Lung (tissue), 12 donors: ENCODE results near the gene NBL1. TPM values are rescaled to one million over a fixed set of nuclear protein-coding genes. Genes with fewer than 3 reads are reported as not detected.

Experiments
- ATAC-seq: fragments of 200-7000 bp; cut with Tn5 transposase; one replicate; pipeline ENCODE4 v1.9.1; 2020; ENCODE audit warnings: moderate number of reproducible peaks; ENCODE audit not compliant: insufficient read depth, low FRiP score
- DNase-seq, 3 donors: peaks; one replicate each; pipeline ENCODE4 v3.0.0-alpha.2; 2013 to 2017
- H3K27ac ChIP-seq, 2 donors: one replicate each; pipeline ENCODE4 v1.5.1; 2013; ENCODE audit warnings: mild to moderate bottlenecking in 2 of 2, moderate library complexity in 2 of 2, control low read depth in 1 of 2, inconsistent platforms in 1 of 2, low read depth in 1 of 2, low read length in 1 of 2
- H3K27me3 ChIP-seq, 3 donors: one replicate each; pipeline ENCODE4 v1.5.1; 2013; ENCODE audit warnings: low read length in 2 of 3; ENCODE audit not compliant: control insufficient read depth in 3 of 3, insufficient read depth in 3 of 3
- H3K36me3 ChIP-seq, 4 donors: one replicate each; pipeline ENCODE4 v1.5.1; 2013; ENCODE audit warnings: low read length in 4 of 4, mild to moderate bottlenecking in 1 of 4, moderate library complexity in 1 of 4; ENCODE audit not compliant: control insufficient read depth in 4 of 4, insufficient read depth in 4 of 4
- H3K4me1 ChIP-seq, 5 donors: one replicate each; pipeline ENCODE4 v1.5.1; 2013; ENCODE audit warnings: low read length in 5 of 5, mild to moderate bottlenecking in 2 of 5, moderate library complexity in 1 of 5; ENCODE audit not compliant: control insufficient read depth in 5 of 5, insufficient read depth in 5 of 5
- H3K4me3 ChIP-seq: one replicate; pipeline ENCODE4 v1.5.1; 2013; ENCODE audit warnings: mild to moderate bottlenecking, control low read depth, moderate library complexity
- H3K9ac ChIP-seq, 2 donors: one replicate each; pipeline ENCODE4 v1.5.1; 2013; ENCODE audit warnings: low read length in 2 of 2, control low read depth in 1 of 2; ENCODE audit not compliant: insufficient read depth in 1 of 2
- H3K9me3 ChIP-seq, 4 donors: one replicate each; pipeline ENCODE4 v1.5.1; 2013; ENCODE audit warnings: low read length in 3 of 4, mild to moderate bottlenecking in 1 of 4, moderate library complexity in 1 of 4; ENCODE audit not compliant: control insufficient read depth in 4 of 4, insufficient read depth in 3 of 4
- WGBS, 2 donors: extraction: QIAGEN DNeasy Blood & Tissue Kit; methylation state at CpG; one replicate each; pipeline ENCODE4 v1.1.7; 2013; 5-methylcytosine and 5-hydroxymethylcytosine counted together
- polyA plus RNA-seq, 2 donors: library from polyadenylated mRNA; stranded (reverse); fragments of 200-250 nt; gene quantifications; one replicate each; pipeline ENCODE4 v1.2.1, GENCODE V29; 2013
- total RNA-seq, 2 donors: library from RNA; depleted of rRNA in 1 of 2; stranded (reverse); fragments of >200 nt in 1 of 2; gene quantifications; one replicate each; pipeline ENCODE4 v1.2.1, GENCODE V29; 2014 to 2021
- TF ChIP-seq, protein P1 (sequence below): IDR thresholded peaks from 2 replicates; pipeline ENCODE4 v1.5.1; 2012; ENCODE audit warnings: mild to moderate bottlenecking; ENCODE audit errors: control extremely low read depth, extremely low read depth
- donor health status: control.
- donor health status: control.
- donor health status: Bipolar disorder and iron deficiency.
- donor health status: healthy.
- donor health status: DM: yes; HTN: yes; CAD: no.

Gene NBL1
- total and polyA plus RNA-seq, 4 donors, result 48.0 to 133 (median 104) TPM

DNA sequence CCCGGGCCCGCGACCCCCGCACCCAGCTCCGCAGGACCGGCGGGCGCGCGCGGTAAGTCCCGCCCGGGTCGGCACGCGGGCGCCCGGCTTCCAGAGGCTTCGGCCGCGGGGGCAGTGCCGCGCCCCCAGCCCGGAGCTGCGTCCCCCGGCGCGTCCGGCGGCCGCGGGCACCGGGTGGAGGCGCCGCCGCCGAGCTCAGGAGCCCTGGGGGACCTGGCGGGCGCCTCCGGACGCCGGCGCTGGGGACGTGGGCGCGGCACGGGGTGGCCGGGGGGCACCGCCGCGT is 227 bp downstream of the NBL1 start:
- peaks cover 0 to 7% (median 0%) of the 10 kb centered on the region in 4 donors for H3K36me3 ChIP-seq
- H3K27ac ChIP-seq, result peak overlapping the region; percentile 43 to 91
- H3K4me3 ChIP-seq, result peak overlapping the region; percentile 62
- no peaks in the 10 kb centered on the region for H3K9me3 ChIP-seq
- TF ChIP-seq, protein P1, sequence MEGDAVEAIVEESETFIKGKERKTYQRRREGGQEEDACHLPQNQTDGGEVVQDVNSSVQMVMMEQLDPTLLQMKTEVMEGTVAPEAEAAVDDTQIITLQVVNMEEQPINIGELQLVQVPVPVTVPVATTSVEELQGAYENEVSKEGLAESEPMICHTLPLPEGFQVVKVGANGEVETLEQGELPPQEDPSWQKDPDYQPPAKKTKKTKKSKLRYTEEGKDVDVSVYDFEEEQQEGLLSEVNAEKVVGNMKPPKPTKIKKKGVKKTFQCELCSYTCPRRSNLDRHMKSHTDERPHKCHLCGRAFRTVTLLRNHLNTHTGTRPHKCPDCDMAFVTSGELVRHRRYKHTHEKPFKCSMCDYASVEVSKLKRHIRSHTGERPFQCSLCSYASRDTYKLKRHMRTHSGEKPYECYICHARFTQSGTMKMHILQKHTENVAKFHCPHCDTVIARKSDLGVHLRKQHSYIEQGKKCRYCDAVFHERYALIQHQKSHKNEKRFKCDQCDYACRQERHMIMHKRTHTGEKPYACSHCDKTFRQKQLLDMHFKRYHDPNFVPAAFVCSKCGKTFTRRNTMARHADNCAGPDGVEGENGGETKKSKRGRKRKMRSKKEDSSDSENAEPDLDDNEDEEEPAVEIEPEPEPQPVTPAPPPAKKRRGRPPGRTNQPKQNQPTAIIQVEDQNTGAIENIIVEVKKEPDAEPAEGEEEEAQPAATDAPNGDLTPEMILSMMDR, result no peak
- no peak overlapping the region for H3K9ac ChIP-seq
- WGBS, 2 donors, result 0 to 1% methylated on average over 20 to 51 of the region's 51 CpGs
- no peak for DNase-seq
- peaks cover 0 to 4% (median 0%) of the 10 kb centered on the region in 3 donors for H3K27me3 ChIP-seq
- peaks cover 0 to 40% (median 10%) of the 10 kb centered on the region in 5 donors for H3K4me1 ChIP-seq
- ATAC-seq, result no peak

DNA sequence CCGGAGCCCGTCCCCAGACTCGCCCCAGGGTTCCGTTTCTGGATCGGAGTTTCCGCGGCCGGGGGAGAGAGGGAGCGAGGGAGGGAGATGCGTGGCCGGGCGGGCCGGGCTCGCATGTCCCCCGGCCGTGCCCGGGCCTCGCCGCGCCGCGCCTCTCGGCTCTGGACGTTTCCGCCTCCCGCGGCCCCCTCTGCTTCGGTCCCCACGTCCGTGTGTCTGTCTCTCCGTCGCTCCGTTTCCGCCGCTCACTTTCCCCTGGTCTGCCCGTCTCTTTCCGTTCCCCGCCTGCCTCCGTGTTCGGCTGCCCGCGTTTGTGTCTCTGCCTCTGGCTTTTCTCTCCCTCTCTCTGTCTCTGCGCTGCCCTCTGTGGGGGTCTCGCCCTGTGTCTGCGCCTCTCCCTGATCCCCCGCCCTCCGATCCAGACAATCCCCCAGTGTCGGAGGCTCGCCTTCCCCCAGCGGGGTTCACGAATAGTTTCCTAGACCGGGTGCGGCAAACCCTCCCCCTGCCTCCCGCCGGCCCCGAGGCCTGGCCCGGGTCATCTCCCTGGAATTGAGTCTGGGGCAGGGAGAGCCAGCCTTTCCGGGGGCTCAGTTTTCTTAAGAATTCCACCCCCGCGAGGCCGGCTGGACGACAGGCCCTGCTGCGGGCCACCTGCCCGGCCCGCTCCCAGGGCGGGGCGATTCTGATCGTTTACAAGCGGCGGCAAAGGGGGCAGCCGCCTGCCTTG is 735 bp downstream of the NBL1 start:
- TF ChIP-seq, protein P1, result no peak
- peak overlapping the region; percentile 62 for H3K4me3 ChIP-seq
- ATAC-seq (no peak), DNase-seq (peak; percentile 33 to 59 (median 58))
- H3K27ac ChIP-seq, result peak overlapping the region; percentile 43 to 91
- WGBS, 2 donors, result 3% methylated on average over 42 to 71 of the region's 71 CpGs
- no peaks in the 10 kb centered on the region for H3K9me3 ChIP-seq
- H3K27me3 ChIP-seq, result peaks cover 0 to 4% (median 0%) of the 10 kb centered on the region in 3 donors
- H3K4me1 ChIP-seq, result peaks cover 0 to 40% (median 10%) of the 10 kb centered on the region in 5 donors
- peaks cover 0 to 7% (median 0%) of the 10 kb centered on the region in 4 donors for H3K36me3 ChIP-seq
- H3K9ac ChIP-seq, result peak overlapping the region; percentile 4 to 28

DNA sequence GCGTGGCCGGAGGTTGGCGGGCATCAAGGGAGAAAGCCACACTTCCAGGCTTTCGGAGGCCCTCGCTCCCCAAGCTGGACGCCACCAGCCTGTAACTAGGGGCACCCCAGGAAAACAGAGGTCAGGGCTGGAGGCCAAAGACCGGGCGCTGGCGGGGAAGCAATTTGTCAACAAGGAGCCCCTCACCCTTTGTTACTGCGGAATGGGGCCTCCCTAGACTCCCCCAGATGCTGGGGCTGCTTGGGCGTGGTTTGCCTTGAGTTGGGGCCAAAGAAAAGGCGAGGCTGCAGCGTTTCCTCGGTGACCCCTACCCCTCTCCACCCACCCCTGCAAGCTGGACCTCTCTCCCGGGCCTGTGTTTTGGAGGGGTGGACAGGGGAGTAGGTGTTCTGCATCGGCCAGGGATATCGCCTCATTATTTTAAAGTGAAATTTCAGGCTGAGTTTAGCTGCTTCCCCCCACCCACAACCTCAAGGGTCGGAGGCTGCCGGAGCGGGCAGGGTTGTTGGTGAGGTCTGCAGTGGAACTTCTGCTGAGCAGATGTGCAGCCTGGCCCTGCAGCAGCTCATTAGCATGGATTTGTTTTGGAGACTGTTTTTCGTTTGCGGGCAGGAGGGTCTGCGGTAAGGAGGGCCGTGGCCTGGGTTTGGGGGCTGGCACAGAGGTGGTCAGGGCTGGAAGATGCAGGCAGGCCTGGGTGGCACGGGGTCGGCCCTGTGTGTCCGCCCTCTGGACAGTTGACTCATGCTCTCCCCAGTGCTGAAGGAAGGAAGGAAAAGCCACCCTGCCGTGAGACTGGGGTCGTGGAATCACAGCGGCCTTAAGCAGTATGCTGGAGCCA is 1.5 kb downstream of the NBL1 start:
- Histone ChIP-seq H3K9ac (peak overlapping the region in 1 of 2 donors; percentile 26), H3K9me3 (no peaks in the 10 kb centered on the region), H3K4me1 (peaks cover 0 to 41% (median 9%) of the 10 kb centered on the region in 5 donors), H3K36me3 (peaks cover 0 to 7% (median 0%) of the 10 kb centered on the region in 4 donors), H3K27ac (peak overlapping the region in 1 of 2 donors; percentile 91), H3K27me3 (peaks cover 0 to 4% (median 0%) of the 10 kb centered on the region in 3 donors), H3K4me3 (peak overlapping the region; percentile 62)
- peak; percentile 35 to 62 (median 56) for DNase-seq
- ATAC-seq, result no peak
- TF ChIP-seq, protein P1, result no peak
- WGBS, 2 donors, result 49 to 51% methylated on average over 30 of the region's 30 CpGs
